Measurements from ENCODE around the gene TNFSF9. TPM values are rescaled to one million over a fixed set of nuclear protein-coding genes. Genes with fewer than 3 reads are reported as not detected.

TNFSF9 gene
- total RNA-seq, 4 donors from 2014 or later, result 0.66 to 1.3 (median 1.2) TPM; not detected in 1

DNA sequence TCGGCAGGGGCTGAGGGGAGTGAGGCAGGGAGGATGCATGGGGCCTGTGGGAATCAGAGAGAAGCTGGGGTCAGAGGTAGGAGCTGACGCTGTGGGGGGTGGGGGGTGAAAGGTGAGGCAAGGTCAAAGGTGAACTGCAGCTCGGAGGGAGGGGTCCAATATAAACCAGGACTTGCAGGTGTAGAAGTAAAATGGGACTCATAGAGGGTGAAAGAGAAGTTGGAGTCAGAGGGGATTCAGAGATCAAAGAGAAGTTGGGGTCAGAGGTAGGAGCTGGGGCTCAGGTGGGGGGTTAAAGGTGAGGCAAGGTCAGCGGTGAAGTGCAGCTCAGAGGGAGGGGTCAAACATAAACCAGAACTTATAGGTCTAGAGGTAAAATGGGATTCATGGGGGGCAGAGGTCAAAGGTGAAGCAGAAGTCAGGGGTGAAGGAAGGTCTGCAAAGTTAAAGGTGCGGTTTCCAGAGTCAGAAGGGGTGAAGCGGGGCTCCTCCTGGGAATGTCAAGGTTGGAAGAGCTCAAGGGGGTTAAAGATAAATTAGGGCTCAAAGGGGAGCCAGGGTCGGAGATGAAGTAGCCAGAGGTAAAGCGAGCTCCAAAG, 36.3 kb upstream of the TNFSF9 start:
- Histone ChIP-seq H3K9me3 (peaks cover 0 to 15% (median 0%) of the 10 kb centered on the region in 4 donors), H3K27ac (no peak overlapping the region), H3K4me3 (no peak overlapping the region), H3K27me3 (peaks cover 0 to 5% of the 10 kb centered on the region in 2 donors), H3K36me3 (peaks cover 0 to 22% (median 0%) of the 10 kb centered on the region in 3 donors), H3K4me1 (no peaks in the 10 kb centered on the region)
- TF ChIP-seq EP300 (IDR thresholded peaks at IDR 0.05), result no peak
- TF ChIP-seq, protein P1, sequence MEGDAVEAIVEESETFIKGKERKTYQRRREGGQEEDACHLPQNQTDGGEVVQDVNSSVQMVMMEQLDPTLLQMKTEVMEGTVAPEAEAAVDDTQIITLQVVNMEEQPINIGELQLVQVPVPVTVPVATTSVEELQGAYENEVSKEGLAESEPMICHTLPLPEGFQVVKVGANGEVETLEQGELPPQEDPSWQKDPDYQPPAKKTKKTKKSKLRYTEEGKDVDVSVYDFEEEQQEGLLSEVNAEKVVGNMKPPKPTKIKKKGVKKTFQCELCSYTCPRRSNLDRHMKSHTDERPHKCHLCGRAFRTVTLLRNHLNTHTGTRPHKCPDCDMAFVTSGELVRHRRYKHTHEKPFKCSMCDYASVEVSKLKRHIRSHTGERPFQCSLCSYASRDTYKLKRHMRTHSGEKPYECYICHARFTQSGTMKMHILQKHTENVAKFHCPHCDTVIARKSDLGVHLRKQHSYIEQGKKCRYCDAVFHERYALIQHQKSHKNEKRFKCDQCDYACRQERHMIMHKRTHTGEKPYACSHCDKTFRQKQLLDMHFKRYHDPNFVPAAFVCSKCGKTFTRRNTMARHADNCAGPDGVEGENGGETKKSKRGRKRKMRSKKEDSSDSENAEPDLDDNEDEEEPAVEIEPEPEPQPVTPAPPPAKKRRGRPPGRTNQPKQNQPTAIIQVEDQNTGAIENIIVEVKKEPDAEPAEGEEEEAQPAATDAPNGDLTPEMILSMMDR (IDR thresholded peaks at IDR 0.05), result no peak
- no peak for TF ChIP-seq POLR2A (IDR thresholded peaks at IDR 0.05)
- 79 to 80% methylated on average over 8 of the region's 8 CpGs for WGBS, 2 donors
- DNase-seq (ENCODE audit: low spot score in 2 of 2), result no peak

- peaks cover 0 to 14% (median 0%) of the 10 kb centered on the region in 4 donors for H3K9me3 ChIP-seq
- H3K4me3 ChIP-seq, result no peak overlapping the region
- TF ChIP-seq POLR2A (IDR thresholded peaks at IDR 0.05) (no peak), EP300 (IDR thresholded peaks at IDR 0.05) (no peak)
- TF ChIP-seq, protein P1 (IDR thresholded peaks at IDR 0.05), result no peak
- peaks cover 0 to 22% (median 0%) of the 10 kb centered on the region in 3 donors for H3K36me3 ChIP-seq
- no peak for DNase-seq (ENCODE audit: low spot score in 2 of 2)
- H3K27me3 ChIP-seq, result peaks cover 0 to 6% of the 10 kb centered on the region in 2 donors
- H3K27ac ChIP-seq, result no peak overlapping the region
- WGBS, 2 donors, result 90 to 97% methylated on average over 14 to 15 of the region's 19 CpGs
- no peaks in the 10 kb centered on the region for H3K4me1 ChIP-seq
Measured at GRCh38 chr19:6495947-6496346, 34.9 kb upstream of the TNFSF9 start.

DNA sequence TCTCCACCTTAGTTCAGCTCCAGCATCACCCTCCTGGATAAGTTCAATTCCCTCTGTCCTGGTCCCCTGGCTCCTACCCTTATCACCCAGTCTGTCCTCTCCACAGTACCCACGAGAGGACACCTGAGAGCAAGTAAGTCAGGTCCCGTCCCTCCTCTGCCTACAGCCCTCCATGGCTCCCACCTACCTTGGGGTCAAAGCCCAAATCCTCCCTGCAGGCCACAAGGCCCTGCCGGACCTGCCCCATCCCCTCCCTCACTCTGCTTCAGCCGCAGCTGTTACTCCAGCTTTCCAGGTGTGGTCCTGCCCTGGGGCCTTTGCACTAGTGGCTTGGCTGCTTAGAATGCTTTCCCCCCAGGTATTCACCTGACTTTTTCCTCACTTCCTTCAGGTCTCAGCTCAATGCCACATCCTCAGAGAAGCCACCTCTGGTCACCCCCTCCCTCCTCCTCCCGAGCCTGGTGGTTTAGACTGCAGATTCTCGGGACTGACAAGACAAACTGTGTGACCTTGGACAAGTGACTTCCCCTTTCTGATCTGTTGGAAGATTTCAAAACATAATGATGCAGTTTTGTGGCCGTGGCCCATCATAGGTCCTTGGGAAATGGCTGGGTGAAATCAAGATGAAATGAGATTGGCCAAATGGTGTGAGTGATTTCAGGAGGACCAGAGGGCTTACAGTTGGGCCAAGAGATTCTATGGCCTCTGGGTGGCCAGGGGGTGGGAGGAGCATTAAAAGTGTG, 32.4 kb upstream of the TNFSF9 start:
- TF ChIP-seq, protein P1 (IDR thresholded peaks at IDR 0.05), result no peak
- TF ChIP-seq EP300 (IDR thresholded peaks at IDR 0.05), result no peak
- TF ChIP-seq POLR2A (IDR thresholded peaks at IDR 0.05), result no peak
- no peak overlapping the region for H3K4me3 ChIP-seq
- peaks cover 0 to 27% of the 10 kb centered on the region in 2 donors for H3K27me3 ChIP-seq
- peaks cover 0 to 22% (median 0%) of the 10 kb centered on the region in 3 donors for H3K36me3 ChIP-seq
- WGBS, 2 donors, result 77 to 81% methylated on average over 7 of the region's 7 CpGs
- no peak overlapping the region for H3K27ac ChIP-seq
- no peaks in the 10 kb centered on the region for H3K9me3 ChIP-seq
- H3K4me1 ChIP-seq, result peaks cover 0 to 15% (median 11%) of the 10 kb centered on the region in 4 donors
- DNase-seq (ENCODE audit: low spot score in 2 of 2), result no peak

- WGBS, 2 donors, result 76 to 78% methylated on average over 17 of the region's 17 CpGs
- Histone ChIP-seq H3K27me3 (peaks cover 0 to 30% of the 10 kb centered on the region in 2 donors), H3K36me3 (peaks cover 0 to 19% (median 0%) of the 10 kb centered on the region in 3 donors), H3K4me3 (no peak overlapping the region), H3K9me3 (no peaks in the 10 kb centered on the region), H3K27ac (no peak overlapping the region), H3K4me1 (peaks cover 0 to 15% (median 11%) of the 10 kb centered on the region in 4 donors)
- DNase-seq (ENCODE audit: low spot score in 2 of 2), result no peak
- no peak for TF ChIP-seq POLR2A (IDR thresholded peaks at IDR 0.05)
- no peak for TF ChIP-seq EP300 (IDR thresholded peaks at IDR 0.05)
- TF ChIP-seq, protein P1 (IDR thresholded peaks at IDR 0.05), result no peak
Measured at GRCh38 chr19:6499052-6499790, 31.6 kb upstream of the TNFSF9 start.
